Measurements from ENCODE around the gene SPTBN2. TPM values are rescaled to one million over a fixed set of nuclear protein-coding genes. Genes with fewer than 3 reads are reported as not detected.

SPTBN2 gene
- total and polyA plus RNA-seq, 2 donors (not counting 3 experiments of a cell fraction or from before 2014, with no cell fraction given) = 3.8 to 19.8 TPM

DNA sequence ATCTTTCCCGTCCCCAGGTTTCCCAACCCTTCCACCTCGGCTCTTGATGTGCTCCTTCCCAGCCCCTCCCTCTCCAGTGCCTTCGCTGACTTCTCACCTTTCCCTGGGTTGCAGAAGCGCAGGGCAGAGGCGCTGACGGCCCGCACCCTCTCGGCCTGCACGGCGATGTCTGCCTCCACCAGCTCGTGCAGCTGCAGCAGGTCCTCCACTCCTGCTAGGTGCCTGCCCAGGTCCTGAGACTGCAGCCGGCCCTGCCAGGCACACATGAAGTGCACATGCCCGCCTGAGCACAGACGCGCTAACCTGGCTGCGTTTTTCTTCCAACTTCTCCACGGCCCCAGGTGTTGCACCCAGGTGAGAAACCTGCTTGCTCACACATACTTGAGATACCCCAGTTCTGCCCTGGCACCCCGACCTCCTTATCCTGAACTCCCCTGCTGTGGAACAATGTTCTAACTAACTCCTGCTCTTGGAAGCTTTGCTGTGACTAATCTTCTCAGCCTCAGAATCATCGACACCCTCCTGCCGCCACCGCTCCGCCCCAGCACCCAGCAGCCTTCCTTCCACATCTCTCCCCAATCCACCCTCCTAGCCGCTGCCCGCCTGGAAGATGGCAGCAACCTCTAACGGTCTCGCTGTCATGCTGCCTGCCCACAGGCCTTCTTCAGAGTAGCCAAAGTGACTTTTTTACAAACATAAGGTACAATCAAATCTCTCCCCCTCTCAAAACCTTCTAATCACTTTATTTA is 23.3 kb downstream of the SPTBN2 start:
- intact Hi-C loops (cut with micrococcal nuclease) (no loop called here), dilution Hi-C loops (cut with MboI; ENCODE audit: extremely low pct_ligation_motif_present, low sequenced_read_pairs) (no loop called here)
- TF ChIP-seq MYC (IDR thresholded peaks at IDR 0.05; ENCODE audit: low read depth, low read length) (no peak), GATA2 (IDR thresholded peaks at IDR 0.05; ENCODE audit: insufficient read depth, insufficient read length, low read depth, low read length) (no peak), POLR2A (IDR thresholded peaks at IDR 0.05; ENCODE audit: low read depth, low read length) (no peak), EZH2 (IDR thresholded peaks at IDR 0.05; ENCODE audit: borderline replicate concordance, low read depth, low read length, severe bottlenecking) (no peak), POLR2AphosphoS5 (IDR thresholded peaks at IDR 0.05; ENCODE audit: insufficient read depth, low read depth, low read length) (no peak), JUN (IDR thresholded peaks at IDR 0.05; ENCODE audit: borderline replicate concordance, insufficient read depth, insufficient read length, low read depth) (no peak), FOS (IDR thresholded peaks at IDR 0.05; ENCODE audit: borderline replicate concordance, insufficient read depth, low read length) (no peak)
- TF ChIP-seq, protein P1, sequence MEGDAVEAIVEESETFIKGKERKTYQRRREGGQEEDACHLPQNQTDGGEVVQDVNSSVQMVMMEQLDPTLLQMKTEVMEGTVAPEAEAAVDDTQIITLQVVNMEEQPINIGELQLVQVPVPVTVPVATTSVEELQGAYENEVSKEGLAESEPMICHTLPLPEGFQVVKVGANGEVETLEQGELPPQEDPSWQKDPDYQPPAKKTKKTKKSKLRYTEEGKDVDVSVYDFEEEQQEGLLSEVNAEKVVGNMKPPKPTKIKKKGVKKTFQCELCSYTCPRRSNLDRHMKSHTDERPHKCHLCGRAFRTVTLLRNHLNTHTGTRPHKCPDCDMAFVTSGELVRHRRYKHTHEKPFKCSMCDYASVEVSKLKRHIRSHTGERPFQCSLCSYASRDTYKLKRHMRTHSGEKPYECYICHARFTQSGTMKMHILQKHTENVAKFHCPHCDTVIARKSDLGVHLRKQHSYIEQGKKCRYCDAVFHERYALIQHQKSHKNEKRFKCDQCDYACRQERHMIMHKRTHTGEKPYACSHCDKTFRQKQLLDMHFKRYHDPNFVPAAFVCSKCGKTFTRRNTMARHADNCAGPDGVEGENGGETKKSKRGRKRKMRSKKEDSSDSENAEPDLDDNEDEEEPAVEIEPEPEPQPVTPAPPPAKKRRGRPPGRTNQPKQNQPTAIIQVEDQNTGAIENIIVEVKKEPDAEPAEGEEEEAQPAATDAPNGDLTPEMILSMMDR (IDR thresholded peaks at IDR 0.05; ENCODE audit: extremely low read depth in 1 of 2, insufficient read depth in 1 of 2, low read depth in 1 of 2, low read length in 2 of 2) = no peak
- TF ChIP-seq, protein P2, sequence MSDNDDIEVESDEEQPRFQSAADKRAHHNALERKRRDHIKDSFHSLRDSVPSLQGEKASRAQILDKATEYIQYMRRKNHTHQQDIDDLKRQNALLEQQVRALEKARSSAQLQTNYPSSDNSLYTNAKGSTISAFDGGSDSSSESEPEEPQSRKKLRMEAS (IDR thresholded peaks at IDR 0.05; ENCODE audit: insufficient read depth, insufficient read length) = no peak
- BruUV-seq (replicated peaks) = no TSS peak
- no peaks in the 10 kb centered on the region for H3K36me3 ChIP-seq (ENCODE audit: control insufficient read depth in 2 of 2, extremely low read depth in 1 of 2, insufficient read depth in 2 of 2, low read length in 2 of 2)
- H3K9me3 ChIP-seq (replicated peaks; ENCODE audit: control insufficient read depth, insufficient read depth, low read length) = no peaks in the 10 kb centered on the region
- H3K79me2 ChIP-seq (ENCODE audit: control insufficient read depth, insufficient read depth, low read length) = no peaks in the 10 kb centered on the region
- H3K4me1 ChIP-seq (ENCODE audit: control insufficient read depth, extremely low read depth, insufficient read depth, low read length) = no peaks in the 10 kb centered on the region
- no peak overlapping the region for H3K4me2 ChIP-seq (ENCODE audit: insufficient read depth, low read length)
- no peaks in the 10 kb centered on the region for H4K20me1 ChIP-seq (replicated peaks; ENCODE audit: control insufficient read depth, extremely low read depth, insufficient read depth, low read length)
- no peak overlapping the region for H3K4me3 ChIP-seq (replicated peaks in 1 of 3; ENCODE audit: insufficient read depth in 1 of 3, low read depth in 1 of 3, low read length in 3 of 3)
- no peaks in the 10 kb centered on the region for H3K27me3 ChIP-seq (ENCODE audit: control insufficient read depth in 2 of 2, insufficient read depth in 2 of 2, low read length in 2 of 2)
- ChIA-PET CTCF (interaction anchor here (0.7 to 1.4 kb wide), 3 partner anchors 10 to 19 kb away, joined by 3 to 4 read pairs (median 3); no protein-coding TSS in a partner anchor), POLR2A (no interaction called here)
- no peak overlapping the region for H2AFZ ChIP-seq (ENCODE audit: low read depth, low read length)
- no peak overlapping the region for H3K27ac ChIP-seq (ENCODE audit: insufficient read depth, low read depth, low read length)
- no peak overlapping the region for H3K9ac ChIP-seq (replicated peaks; ENCODE audit: extremely low read depth, insufficient read depth, low read length)
- H3K9me1 ChIP-seq (replicated peaks; ENCODE audit: control insufficient read depth, extremely low read depth, insufficient read depth, low read length) = no peaks in the 10 kb centered on the region
- no peak for DNase-seq (ENCODE audit: low read depth, low spot score)
- no peak for FAIRE-seq

All from endothelial cell of umbilical vein (primary cell).